CD4-positive, alpha-beta memory T cell (primary cell): Measurements from ENCODE around the gene NRXN3. TPM values are rescaled to one million over a fixed set of nuclear protein-coding genes. Genes with fewer than 3 reads are reported as not detected.

ENCODE experiments used
- CTCF ChIA-PET: fragments of 350-600 bp; sonication (Branson Sonifier 250); formaldehyde crosslinking; loops from one replicate; lab custom pipeline; 2021; ENCODE audit warnings: inconsistent platforms; ENCODE audit not compliant: partially characterized antibody; lab: Charles Lee
- POLR2A ChIA-PET: fragments of 350-600 bp; sonication (Branson Sonifier 250); formaldehyde crosslinking; loops from one replicate; lab custom pipeline; 2021; ENCODE audit not compliant: partially characterized antibody; lab: Charles Lee
- DNase-seq, 5 donors: peaks; one replicate each; pipeline versions ENCODE4 v3.0.0 to v3.0.0-alpha.2; 2020 to 2022; ENCODE audit warnings: mixed read lengths in 1 of 5
- H3K27ac ChIP-seq: one replicate; pipeline ENCODE4 v1.7.0; 2013; ENCODE audit warnings: low read depth, low read length
- H3K27me3 ChIP-seq: 2 replicates; pipeline ENCODE4 v1.7.0; 2013; ENCODE audit warnings: mild to moderate bottlenecking, low read length, moderate library complexity; ENCODE audit not compliant: insufficient read depth
- H3K36me3 ChIP-seq: 2 replicates; pipeline ENCODE4 v1.7.0; 2013; ENCODE audit warnings: mild to moderate bottlenecking, low read length, moderate library complexity; ENCODE audit not compliant: insufficient read depth
- H3K4me1 ChIP-seq: 2 replicates; pipeline ENCODE4 v1.7.0; 2013; ENCODE audit warnings: mild to moderate bottlenecking, low read length, moderate library complexity; ENCODE audit not compliant: insufficient read depth
- H3K4me3 ChIP-seq, 2 donors: one replicate each; pipeline ENCODE4 v1.7.0; 2013; ENCODE audit warnings: low read length in 2 of 2, mild to moderate bottlenecking in 1 of 2
- H3K9me3 ChIP-seq, 2 donors: one replicate each; pipeline ENCODE4 v1.7.0; 2013; ENCODE audit warnings: low read length in 2 of 2, control low read depth in 1 of 2; ENCODE audit not compliant: control insufficient read depth in 1 of 2
- H3K27ac Mint-ChIP-seq, 7 donors: one replicate each; pipeline ENCODE4 v1.8.0; 2020 to 2021; ENCODE audit warnings: mixed read lengths in 7 of 7, mild to moderate bottlenecking in 6 of 7, inconsistent platforms in 3 of 7, moderate library complexity in 3 of 7
- H3K27me3 Mint-ChIP-seq, 2 donors: one replicate each; pipeline ENCODE4 v1.8.0; 2020 to 2021; ENCODE audit warnings: mixed read lengths in 2 of 2
- H3K36me3 Mint-ChIP-seq, 2 donors: one replicate each; pipeline ENCODE4 v1.8.0; 2020 to 2021; ENCODE audit warnings: mixed read lengths in 2 of 2, inconsistent platforms in 1 of 2, mild to moderate bottlenecking in 1 of 2
- H3K4me1 Mint-ChIP-seq, 4 donors: one replicate each; pipeline ENCODE4 v1.8.0; 2020 to 2021; ENCODE audit warnings: mixed read lengths in 4 of 4, mild to moderate bottlenecking in 1 of 4
- H3K4me3 Mint-ChIP-seq, 8 donors: one replicate each; pipeline ENCODE4 v1.8.0; 2020 to 2021; ENCODE audit warnings: mixed read lengths in 8 of 8, mild to moderate bottlenecking in 7 of 8, moderate library complexity in 6 of 8, inconsistent platforms in 3 of 8
- H3K9me3 Mint-ChIP-seq, 8 donors: one replicate each; pipeline ENCODE4 v1.8.0; 2020 to 2021; ENCODE audit warnings: mixed read lengths in 8 of 8, mild to moderate bottlenecking in 5 of 8, inconsistent platforms in 3 of 8, moderate library complexity in 1 of 8
- intact Hi-C: fragments of 100-400 bp; cut with micrococcal nuclease; formaldehyde crosslinking; loops from one replicate; pipeline ENCODE4 v1.15.1; 2023
- polyA plus RNA-seq, 2 donors: library from polyadenylated mRNA; unstranded; fragments of 300-500 nt; fragmentation: Illumina TruSeq; gene quantifications; one replicate each; pipeline ENCODE4 v1.2.3, GENCODE V29; 2021
- total RNA-seq, 2 experiments: library from RNA; stranded (reverse); gene quantifications; one replicate each; pipeline ENCODE4 v1.2.3, GENCODE V29; 2021

Gene NRXN3
- total and polyA plus RNA-seq, 4 experiments from 2014 or later = not detected

DNA sequence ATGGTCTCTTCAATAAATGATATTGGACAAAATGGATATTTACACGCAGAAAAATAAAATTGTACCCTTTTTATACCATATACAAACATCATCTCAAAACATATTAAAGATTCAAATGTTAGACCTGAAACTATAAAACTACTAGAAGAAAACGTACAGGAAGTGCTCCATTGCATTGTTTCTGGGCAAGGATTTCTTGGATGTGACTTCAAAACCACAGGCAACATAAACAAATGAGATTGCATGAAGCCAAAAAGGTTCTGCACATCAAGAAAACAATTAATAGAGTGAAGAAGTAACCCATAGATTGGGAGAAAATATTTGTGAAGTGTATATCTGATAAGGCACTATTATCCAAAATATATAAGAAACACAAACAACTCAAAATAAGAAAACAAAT lies 812.4 kb downstream of the NRXN3 start:
- H3K27ac ChIP-seq = no peak overlapping the region
- intact Hi-C loops = no loop called here
- no peaks in the 10 kb centered on the region for H3K9me3 ChIP-seq
- H3K27me3 ChIP-seq = no peaks in the 10 kb centered on the region
- H3K4me3 ChIP-seq = no peak overlapping the region
- H3K27me3 Mint-ChIP-seq = peaks cover 1% of the 10 kb centered on the region in 2 donors
- no peaks in the 10 kb centered on the region for H3K4me1 ChIP-seq
- H3K36me3 ChIP-seq = no peaks in the 10 kb centered on the region
- H3K9me3 Mint-ChIP-seq = peaks cover 0 to 6% (median 0%) of the 10 kb centered on the region in 8 donors
- H3K4me3 Mint-ChIP-seq = no peak overlapping the region
- no peak for DNase-seq
- ChIA-PET POLR2A (no interaction called here), CTCF (no interaction called here)
- no peak overlapping the region for H3K27ac Mint-ChIP-seq
- no peaks in the 10 kb centered on the region for H3K4me1 Mint-ChIP-seq
- H3K36me3 Mint-ChIP-seq = no peaks in the 10 kb centered on the region

- Mint-ChIP-seq H3K9me3 (peaks cover 0 to 6% (median 0%) of the 10 kb centered on the region in 8 donors), H3K4me3 (no peak overlapping the region), H3K27ac (no peak overlapping the region), H3K27me3 (peaks cover 1% of the 10 kb centered on the region in 2 donors), H3K4me1 (no peaks in the 10 kb centered on the region), H3K36me3 (no peaks in the 10 kb centered on the region)
- Histone ChIP-seq H3K27me3 (no peaks in the 10 kb centered on the region), H3K36me3 (no peaks in the 10 kb centered on the region), H3K4me3 (no peak overlapping the region), H3K4me1 (no peaks in the 10 kb centered on the region), H3K9me3 (no peaks in the 10 kb centered on the region), H3K27ac (no peak overlapping the region)
- no peak for DNase-seq
- CTCF ChIA-PET = no interaction called here
- POLR2A ChIA-PET = no interaction called here
- intact Hi-C loops = no loop called here
Observed at GRCh38 chr14:78983126-78983525, 813.0 kb downstream of the NRXN3 start.

DNA sequence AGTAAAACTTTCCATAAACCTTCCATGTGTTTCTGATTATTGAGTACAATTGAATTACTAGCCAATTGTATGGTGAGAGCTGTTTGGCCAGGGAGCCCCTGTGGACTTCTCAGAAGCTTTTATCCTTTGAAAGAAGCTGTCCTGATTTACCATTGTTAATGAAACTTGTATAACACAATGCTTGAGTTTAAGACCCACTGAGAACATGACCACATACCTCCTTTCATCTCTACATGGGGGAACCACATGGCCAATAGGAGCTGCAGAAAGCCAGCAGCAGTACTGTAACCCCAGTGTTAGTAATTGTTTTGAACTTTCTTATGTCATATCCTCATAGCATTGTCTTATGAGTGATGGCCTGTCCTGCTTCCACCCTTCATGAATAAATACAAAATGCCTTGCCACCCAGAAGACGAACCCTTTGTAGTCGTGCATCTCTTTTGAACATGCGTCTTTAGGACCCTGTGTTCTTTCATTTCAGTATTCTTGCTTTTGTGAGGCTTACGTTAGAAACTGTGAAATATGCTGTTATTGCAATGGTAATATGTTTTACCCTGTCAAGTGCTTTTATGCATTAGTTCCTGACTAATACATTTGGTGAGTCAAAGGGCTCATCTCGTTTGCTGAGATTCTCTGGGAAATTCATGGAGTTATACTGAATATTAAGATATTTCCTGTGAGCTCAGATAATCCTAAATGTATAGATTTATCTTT lies 815.7 kb downstream of the NRXN3 start:
- DNase-seq = no peak
- H3K27me3 Mint-ChIP-seq = peaks cover 1% of the 10 kb centered on the region in 2 donors
- H3K4me1 Mint-ChIP-seq = no peaks in the 10 kb centered on the region
- ChIA-PET CTCF (no interaction called here), POLR2A (no interaction called here)
- Histone ChIP-seq H3K36me3 (no peaks in the 10 kb centered on the region), H3K9me3 (no peaks in the 10 kb centered on the region), H3K27me3 (no peaks in the 10 kb centered on the region), H3K4me1 (no peaks in the 10 kb centered on the region), H3K27ac (no peak overlapping the region), H3K4me3 (no peak overlapping the region)
- intact Hi-C loops = no loop called here
- no peak overlapping the region for H3K27ac Mint-ChIP-seq
- H3K9me3 Mint-ChIP-seq = no peaks in the 10 kb centered on the region
- H3K36me3 Mint-ChIP-seq = no peaks in the 10 kb centered on the region
- H3K4me3 Mint-ChIP-seq = no peak overlapping the region

DNA sequence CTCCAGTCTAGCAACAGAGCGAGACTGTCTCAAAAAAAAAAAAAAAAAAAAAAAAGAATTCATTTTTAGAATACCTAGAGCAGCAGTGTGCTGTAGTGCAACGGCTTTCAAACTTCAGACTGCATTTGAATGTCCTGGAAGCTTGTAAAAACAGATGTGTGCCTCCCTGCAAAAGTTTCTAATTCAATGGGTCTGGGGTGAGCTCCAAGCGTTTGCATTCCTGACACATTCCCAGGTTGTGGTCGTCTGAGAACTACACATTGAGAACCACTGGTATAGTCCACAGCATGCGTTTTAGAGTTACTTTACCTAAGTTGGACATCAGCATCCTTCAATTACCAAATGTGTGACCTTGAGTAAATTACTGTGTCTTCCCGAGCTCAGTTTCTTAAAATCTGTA lies 816.8 kb downstream of the NRXN3 start:
- no peak for DNase-seq
- H3K4me1 Mint-ChIP-seq = no peaks in the 10 kb centered on the region
- H3K36me3 Mint-ChIP-seq = no peaks in the 10 kb centered on the region
- Histone ChIP-seq H3K4me3 (no peak overlapping the region), H3K27me3 (no peaks in the 10 kb centered on the region), H3K27ac (no peak overlapping the region), H3K9me3 (no peaks in the 10 kb centered on the region), H3K4me1 (no peaks in the 10 kb centered on the region), H3K36me3 (no peaks in the 10 kb centered on the region)
- ChIA-PET CTCF (no interaction called here), POLR2A (no interaction called here)
- no peak overlapping the region for H3K4me3 Mint-ChIP-seq
- peaks cover 1% of the 10 kb centered on the region in 2 donors for H3K27me3 Mint-ChIP-seq
- H3K9me3 Mint-ChIP-seq = no peaks in the 10 kb centered on the region
- H3K27ac Mint-ChIP-seq = no peak overlapping the region
- intact Hi-C loops = no loop called here

DNA sequence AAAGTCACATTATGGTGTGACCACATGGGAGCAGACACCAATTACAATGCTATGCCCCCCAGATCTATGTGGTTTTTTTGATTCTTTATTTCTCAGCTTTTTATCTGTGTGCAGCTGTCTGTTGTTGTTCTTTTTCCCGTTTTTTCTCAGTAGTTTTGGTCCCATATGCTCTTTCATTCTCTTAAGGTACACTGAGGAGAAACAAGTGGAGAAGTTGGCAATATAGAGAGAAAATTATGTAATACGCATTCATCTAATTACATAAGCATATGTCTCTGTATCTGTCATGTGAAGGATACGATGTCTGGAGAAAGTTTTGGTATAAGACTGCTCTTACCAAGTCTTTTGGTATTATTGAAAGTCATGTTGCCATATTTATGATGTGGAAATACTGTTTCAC lies 819.0 kb downstream of the NRXN3 start:
- no peak overlapping the region for H3K4me3 ChIP-seq
- ChIA-PET CTCF (no interaction called here), POLR2A (no interaction called here)
- H3K4me1 ChIP-seq = no peaks in the 10 kb centered on the region
- H3K27ac ChIP-seq = no peak overlapping the region
- DNase-seq = no peak
- no peaks in the 10 kb centered on the region for H3K9me3 ChIP-seq
- no peaks in the 10 kb centered on the region for H3K4me1 Mint-ChIP-seq
- H3K9me3 Mint-ChIP-seq = peaks cover 0 to 2% (median 0%) of the 10 kb centered on the region in 8 donors
- no peak overlapping the region for H3K4me3 Mint-ChIP-seq
- H3K36me3 ChIP-seq = no peaks in the 10 kb centered on the region
- no peaks in the 10 kb centered on the region for H3K36me3 Mint-ChIP-seq
- intact Hi-C loops = no loop called here
- H3K27me3 Mint-ChIP-seq = peaks cover 0 to 1% of the 10 kb centered on the region in 2 donors
- H3K27me3 ChIP-seq = no peaks in the 10 kb centered on the region
- no peak overlapping the region for H3K27ac Mint-ChIP-seq

DNA sequence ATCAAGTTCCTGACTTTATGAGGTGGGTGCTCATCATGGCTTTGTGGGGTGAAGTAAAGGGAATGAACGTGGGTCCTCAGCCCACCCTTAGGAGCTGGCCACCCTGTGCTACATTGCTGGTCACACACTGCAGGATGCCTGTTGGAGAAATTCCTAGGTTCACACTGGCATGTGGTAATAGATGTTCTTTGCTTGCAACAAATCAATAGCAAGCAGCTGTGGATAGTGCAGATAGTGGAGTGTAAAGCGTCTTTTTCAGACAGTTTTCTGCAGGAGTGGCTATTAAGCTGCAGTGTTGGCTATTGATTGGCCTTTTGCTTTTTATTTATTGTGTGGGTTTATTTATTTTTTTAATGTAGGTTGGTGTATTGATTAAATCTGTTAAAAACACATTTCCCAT lies 822.7 kb downstream of the NRXN3 start:
- H3K9me3 Mint-ChIP-seq = peaks cover 0 to 2% (median 0%) of the 10 kb centered on the region in 8 donors
- Histone ChIP-seq H3K9me3 (no peaks in the 10 kb centered on the region), H3K4me1 (no peaks in the 10 kb centered on the region), H3K27me3 (no peaks in the 10 kb centered on the region), H3K4me3 (no peak overlapping the region), H3K27ac (no peak overlapping the region), H3K36me3 (no peaks in the 10 kb centered on the region)
- intact Hi-C loops = no loop called here
- DNase-seq = no peak
- H3K4me1 Mint-ChIP-seq = no peaks in the 10 kb centered on the region
- no peaks in the 10 kb centered on the region for H3K36me3 Mint-ChIP-seq
- peaks cover 0 to 1% of the 10 kb centered on the region in 2 donors for H3K27me3 Mint-ChIP-seq
- ChIA-PET POLR2A (no interaction called here), CTCF (no interaction called here)
- H3K27ac Mint-ChIP-seq = no peak overlapping the region
- no peak overlapping the region for H3K4me3 Mint-ChIP-seq

DNA sequence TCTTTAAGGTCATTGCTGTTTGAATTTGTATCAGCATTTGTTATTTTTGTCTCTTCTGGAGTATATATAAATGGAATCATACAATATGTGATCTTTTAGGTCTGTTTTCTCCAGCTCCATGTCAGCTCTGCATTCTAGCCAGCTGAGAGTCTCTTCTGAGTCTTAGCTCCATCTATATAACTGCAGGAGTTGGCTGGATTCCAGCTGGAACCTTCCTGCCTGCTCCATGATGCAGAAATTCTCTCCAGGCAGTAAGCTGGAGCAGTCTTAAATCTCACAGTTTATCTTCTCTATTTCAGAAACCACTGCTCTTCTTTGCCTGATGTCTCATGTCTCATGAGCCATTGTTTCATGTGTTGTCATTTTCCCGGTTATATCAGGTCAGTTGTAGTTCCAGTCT lies 827.6 kb downstream of the NRXN3 start:
- no peaks in the 10 kb centered on the region for H3K4me1 ChIP-seq
- CTCF ChIA-PET = interaction anchor here (0.8 kb wide), 1 partner anchor 23 kb away, joined by 3 read pairs; no protein-coding TSS in a partner anchor
- H3K4me3 ChIP-seq = no peak overlapping the region
- H3K4me1 Mint-ChIP-seq = no peaks in the 10 kb centered on the region
- DNase-seq = no peak
- peaks cover 0 to 4% (median 0%) of the 10 kb centered on the region in 8 donors for H3K9me3 Mint-ChIP-seq
- intact Hi-C loops = no loop called here
- no peak overlapping the region for H3K27ac Mint-ChIP-seq
- H3K27me3 Mint-ChIP-seq = peaks cover 0 to 3% of the 10 kb centered on the region in 2 donors
- no peaks in the 10 kb centered on the region for H3K27me3 ChIP-seq
- no peaks in the 10 kb centered on the region for H3K9me3 ChIP-seq
- no peak overlapping the region for H3K27ac ChIP-seq
- POLR2A ChIA-PET = no interaction called here
- H3K36me3 Mint-ChIP-seq = no peaks in the 10 kb centered on the region
- no peaks in the 10 kb centered on the region for H3K36me3 ChIP-seq
- H3K4me3 Mint-ChIP-seq = no peak overlapping the region
